HFFc6 (cell line): ENCODE results near the gene DNAJC30. TPM values are rescaled to one million over a fixed set of nuclear protein-coding genes. Genes with fewer than 3 reads are reported as not detected.
A peak's percentile ranks its signal among the peaks of the same experiment; 100 is the strongest.
"Not testable (repeated sequence)": the region's sequence is repeated elsewhere in the genome, so short reads cannot be mapped to it uniquely, and the experiment has no call there.

Experiments used
- DNase-seq: peaks from one replicate; pipeline ENCODE4 v3.0.0-alpha.2; 2018
- H3K27ac Mint-ChIP-seq: 2 replicates; pipeline ENCODE4 v1.8.0; 2020; ENCODE audit warnings: mild to moderate bottlenecking, mixed read lengths
- H3K27me3 Mint-ChIP-seq: 2 replicates; pipeline ENCODE4 v1.8.0; 2021; ENCODE audit warnings: mild to moderate bottlenecking, moderate library complexity, mixed read lengths; ENCODE audit not compliant: insufficient read depth
- H3K36me3 Mint-ChIP-seq: 2 replicates; pipeline ENCODE4 v1.8.0; 2021; ENCODE audit warnings: low read depth, mixed read lengths
- H3K4me1 Mint-ChIP-seq: 2 replicates; pipeline ENCODE4 v1.8.0; 2020; ENCODE audit warnings: low read depth, mixed read lengths
- H3K4me3 Mint-ChIP-seq: 2 replicates; pipeline ENCODE4 v1.8.0; 2020; ENCODE audit warnings: mild to moderate bottlenecking, moderate library complexity, mixed read lengths
- H3K9me3 Mint-ChIP-seq: 2 replicates; pipeline ENCODE4 v1.8.0; 2020; ENCODE audit warnings: mild to moderate bottlenecking, mixed read lengths
- CTCF ChIP-seq: fragments of 200-600 bp; sonication (generic); IDR thresholded peaks from 2 replicates; pipeline ENCODE4 v1.5.0; 2021; ENCODE audit warnings: antibody characterized with exemption, mild to moderate bottlenecking
- total RNA-seq, 6 experiments: library from RNA; stranded (reverse); fragmentation: NEBNext Ultra II Directional; extraction: Animal tissue kit (Norgen Biotek cat#: 25700); gene quantifications; 2 replicates in 1 of 6; 3 replicates in 5 of 6; pipeline ENCODE4 v1.2.3, GENCODE V29; 2021

DNAJC30 gene
- total RNA-seq, 6 experiments from 2014 or later, result 17.8 to 20.6 (median 18.6) TPM

GRCh38 chr7:73680501-73680900 is 2.8 kb downstream of the DNAJC30 start:
- Mint-ChIP-seq H3K9me3 (no peaks in the 10 kb centered on the region), H3K36me3 (peaks cover 20% of the 10 kb centered on the region), H3K27me3 (no peaks in the 10 kb centered on the region; the same call in 1 of the 2 replicates), H3K27ac (no peak overlapping the region), H3K4me1 (peaks cover 27% of the 10 kb centered on the region), H3K4me3 (peak overlapping the region; percentile 96)
- TF ChIP-seq CTCF, result no peak
- DNase-seq, result no peak

- no peak overlapping the region for H3K27ac Mint-ChIP-seq
- no peak for TF ChIP-seq CTCF
- no peaks in the 10 kb centered on the region for H3K9me3 Mint-ChIP-seq
- DNase-seq, result no peak
- peaks cover 20% of the 10 kb centered on the region for H3K36me3 Mint-ChIP-seq
- no peak overlapping the region for H3K4me3 Mint-ChIP-seq
- no peaks in the 10 kb centered on the region; the same call in 1 of the 2 replicates for H3K27me3 Mint-ChIP-seq
- peaks cover 27% of the 10 kb centered on the region for H3K4me1 Mint-ChIP-seq
These were observed 3.5 kb downstream of the DNAJC30 start for GRCh38 chr7:73679709-73680108.

GRCh38 chr7:73678862-73679261 is 4.4 kb downstream of the DNAJC30 start:
- TF ChIP-seq CTCF, result no peak
- DNase-seq, result no peak
- Mint-ChIP-seq H3K27me3 (no peaks in the 10 kb centered on the region; the same call in 1 of the 2 replicates), H3K4me1 (peaks cover 25% of the 10 kb centered on the region), H3K4me3 (no peak overlapping the region), H3K27ac (no peak overlapping the region), H3K36me3 (peaks cover 20% of the 10 kb centered on the region), H3K9me3 (no peaks in the 10 kb centered on the region)

- not testable (repeated sequence) for H3K9me3 Mint-ChIP-seq, H3K4me3 Mint-ChIP-seq, H3K4me1 Mint-ChIP-seq, H3K27me3 Mint-ChIP-seq, DNase-seq, H3K27ac Mint-ChIP-seq
- peaks cover 20% of the 10 kb centered on the region for H3K36me3 Mint-ChIP-seq
These were observed 7.2 kb downstream of the DNAJC30 start for GRCh38 chr7:73676062-73676461.

GRCh38 chr7:73674468-73675124 is 8.7 kb downstream of the DNAJC30 start:
- Mint-ChIP-seq H3K9me3 (no peaks in the 10 kb centered on the region), H3K27ac (no peak overlapping the region), H3K36me3 (peaks cover 20% of the 10 kb centered on the region), H3K4me1 (no peaks in the 10 kb centered on the region), H3K4me3 (no peak overlapping the region), H3K27me3 (peaks cover 2% of the 10 kb centered on the region; the same call in 1 of the 2 replicates)
- no peak for TF ChIP-seq CTCF
- DNase-seq, result no peak

GRCh38 chr7:73671857-73672445 is 11.3 kb downstream of the DNAJC30 start:
- TF ChIP-seq CTCF, result no peak
- H3K27ac Mint-ChIP-seq, result no peak overlapping the region; the same call in 1 of the 2 replicates
- H3K4me1 Mint-ChIP-seq, result peaks cover 6% of the 10 kb centered on the region; the same call in 1 of the 2 replicates
- no peak overlapping the region for H3K4me3 Mint-ChIP-seq
- no peaks in the 10 kb centered on the region for H3K9me3 Mint-ChIP-seq
- peaks cover 7% of the 10 kb centered on the region; the same call in 1 of the 2 replicates for H3K36me3 Mint-ChIP-seq
- DNase-seq, result no peak
- H3K27me3 Mint-ChIP-seq, result peaks cover 2% of the 10 kb centered on the region; the same call in 1 of the 2 replicates
